Stimulated activated effector memory CD8-positive, alpha-beta T cell treated with anti-CD3 and anti-CD28 coated beads, Interleukin-12 subunit alpha, Interleukin-12 subunit beta, amount 100 ng/mL, for 72 hours (primary cell): ENCODE results near the gene ABCB8.
A peak's percentile ranks its signal among the peaks of the same experiment; 100 is the strongest.

Experiments used
- ATAC-seq: fragments of 150-1000 bp; cut with Tn5 transposase; 2 replicates; pipeline ENCODE4 v1.10.0; 2021
- DNase-seq, 2 donors: peaks; one replicate each; pipeline ENCODE4 v3.0.0; 2021 to 2022; ENCODE audit warnings: low spot score in 2 of 2
- H3K27ac Mint-ChIP-seq: one replicate; pipeline ENCODE4 v1.8.0; 2022; ENCODE audit warnings: mild to moderate bottlenecking, mixed read lengths
- H3K36me3 Mint-ChIP-seq: one replicate; pipeline ENCODE4 v1.8.0; 2022; ENCODE audit warnings: mild to moderate bottlenecking, mixed read lengths
- H3K4me1 Mint-ChIP-seq: one replicate; pipeline ENCODE4 v1.8.0; 2022; ENCODE audit warnings: mixed read lengths
- H3K4me3 Mint-ChIP-seq: one replicate; pipeline ENCODE4 v1.8.0; 2022; ENCODE audit warnings: mild to moderate bottlenecking, mixed read lengths
- H3K9me3 Mint-ChIP-seq: one replicate; pipeline ENCODE4 v1.8.0; 2022; ENCODE audit warnings: mixed read lengths

The ABCB8 gene

GRCh38 chr7:151028131-151028947 lies at the start of gene ABCB8:
Gene ABCB8 (plus strand): TSS chr7:151028450. CDS start chr7:151028516, 66 bp downstream.
- ATAC-seq (peak; percentile 97), DNase-seq (peak; percentile 94 to 99)
- Mint-ChIP-seq H3K4me3 (peak within 1 kb of the TSS; percentile 97), H3K36me3 (peaks cover 28% of the 10 kb centered on the region), H3K4me1 (peaks cover 22% of the 10 kb centered on the region), H3K27ac (peak within 1 kb of the TSS; percentile 96), H3K9me3 (no peaks in the 10 kb centered on the region)

GRCh38 chr7:150979713-150980390 lies 48.4 kb upstream of the ABCB8 start:
- ATAC-seq (no peak), DNase-seq (no peak)
- Mint-ChIP-seq H3K36me3 (no peaks in the 10 kb centered on the region), H3K9me3 (no peaks in the 10 kb centered on the region), H3K4me1 (peaks cover 29% of the 10 kb centered on the region), H3K27ac (no peak overlapping the region), H3K4me3 (peak overlapping the region; percentile 15)

- Mint-ChIP-seq H3K9me3 (no peaks in the 10 kb centered on the region), H3K4me3 (no peak overlapping the region), H3K27ac (no peak overlapping the region), H3K4me1 (peaks cover 24% of the 10 kb centered on the region), H3K36me3 (no peaks in the 10 kb centered on the region)
- ATAC-seq, result no peak
- no peak for DNase-seq
Observed at GRCh38 chr7:150980663-150981062, 47.6 kb upstream of the ABCB8 start.

GRCh38 chr7:150981644-150982043 lies 46.6 kb upstream of the ABCB8 start:
- DNase-seq, result no peak
- Mint-ChIP-seq H3K9me3 (no peaks in the 10 kb centered on the region), H3K27ac (no peak overlapping the region), H3K4me1 (peaks cover 25% of the 10 kb centered on the region), H3K4me3 (no peak overlapping the region), H3K36me3 (no peaks in the 10 kb centered on the region)
- no peak for ATAC-seq

- no peak overlapping the region for H3K27ac Mint-ChIP-seq
- H3K36me3 Mint-ChIP-seq, result no peaks in the 10 kb centered on the region
- DNase-seq (no peak), ATAC-seq (no peak)
- no peaks in the 10 kb centered on the region for H3K9me3 Mint-ChIP-seq
- H3K4me1 Mint-ChIP-seq, result peaks cover 18% of the 10 kb centered on the region
- no peak overlapping the region for H3K4me3 Mint-ChIP-seq
Observed at GRCh38 chr7:150982351-150982750, 45.9 kb upstream of the ABCB8 start.

GRCh38 chr7:150983893-150984368 lies 44.3 kb upstream of the ABCB8 start:
- Mint-ChIP-seq H3K9me3 (no peaks in the 10 kb centered on the region), H3K4me1 (peaks cover 21% of the 10 kb centered on the region), H3K36me3 (no peaks in the 10 kb centered on the region), H3K4me3 (no peak overlapping the region), H3K27ac (no peak overlapping the region)
- ATAC-seq (no peak), DNase-seq (no peak)

- peak; percentile 36 to 76 for DNase-seq
- H3K9me3 Mint-ChIP-seq, result peaks cover 10% of the 10 kb centered on the region
- H3K27ac Mint-ChIP-seq, result no peak overlapping the region
- no peaks in the 10 kb centered on the region for H3K36me3 Mint-ChIP-seq
- ATAC-seq, result peak; percentile 65
- peaks cover 22% of the 10 kb centered on the region for H3K4me1 Mint-ChIP-seq
- no peak overlapping the region for H3K4me3 Mint-ChIP-seq
Observed at GRCh38 chr7:150986099-150986512, 42.1 kb upstream of the ABCB8 start.

- Mint-ChIP-seq H3K36me3 (no peaks in the 10 kb centered on the region), H3K4me3 (no peak overlapping the region), H3K27ac (no peak overlapping the region), H3K4me1 (peaks cover 22% of the 10 kb centered on the region), H3K9me3 (peaks cover 14% of the 10 kb centered on the region)
- DNase-seq (no peak), ATAC-seq (no peak)
Observed at GRCh38 chr7:150986556-150986955, 41.7 kb upstream of the ABCB8 start.

- Mint-ChIP-seq H3K27ac (no peak overlapping the region), H3K9me3 (peaks cover 14% of the 10 kb centered on the region), H3K4me1 (peaks cover 28% of the 10 kb centered on the region), H3K36me3 (peaks cover 6% of the 10 kb centered on the region), H3K4me3 (peak overlapping the region; percentile 40)
- ATAC-seq (peak; percentile 75), DNase-seq (peak; percentile 70 to 88)
Observed at GRCh38 chr7:150988230-150989226, 39.7 kb upstream of the ABCB8 start.

- ATAC-seq (no peak), DNase-seq (no peak)
- Mint-ChIP-seq H3K4me1 (peaks cover 28% of the 10 kb centered on the region), H3K27ac (no peak overlapping the region), H3K9me3 (peaks cover 14% of the 10 kb centered on the region), H3K36me3 (peaks cover 6% of the 10 kb centered on the region), H3K4me3 (no peak overlapping the region)
Observed at GRCh38 chr7:150989456-150989855, 38.8 kb upstream of the ABCB8 start.

- Mint-ChIP-seq H3K4me3 (no peak within 1 kb of the TSS), H3K4me1 (peaks cover 27% of the 10 kb centered on the region), H3K36me3 (peaks cover 6% of the 10 kb centered on the region), H3K27ac (no peak within 1 kb of the TSS), H3K9me3 (peaks cover 14% of the 10 kb centered on the region)
- ATAC-seq, result no peak
- DNase-seq, result no peak
Observed at GRCh38 chr7:150990416-150991186, 37.6 kb upstream of the ABCB8 start, which contains the start of gene NOS3. Gene NOS3 (plus strand): TSS chr7:150991017. CDS start chr7:150993804, 2,787 bp downstream.

GRCh38 chr7:150992051-150992640 lies 36.1 kb upstream of the ABCB8 start:
- Mint-ChIP-seq H3K4me1 (peaks cover 19% of the 10 kb centered on the region), H3K27ac (no peak overlapping the region)
- ATAC-seq, result no peak

GRCh38 chr7:150992833-150993302 lies 35.4 kb upstream of the ABCB8 start:
- H3K4me1 Mint-ChIP-seq, result peaks cover 24% of the 10 kb centered on the region
- peaks cover 14% of the 10 kb centered on the region for H3K9me3 Mint-ChIP-seq
- H3K27ac Mint-ChIP-seq, result no peak overlapping the region
- H3K36me3 Mint-ChIP-seq, result peaks cover 6% of the 10 kb centered on the region
- no peak overlapping the region for H3K4me3 Mint-ChIP-seq
- ATAC-seq (peak; percentile 31), DNase-seq (no peak)

More at GRCh38 chr7:150992051-150992640, 36.1 kb upstream of the ABCB8 start:
- no peak for DNase-seq
- Mint-ChIP-seq H3K9me3 (peaks cover 14% of the 10 kb centered on the region), H3K4me3 (no peak overlapping the region), H3K36me3 (peaks cover 6% of the 10 kb centered on the region)

- DNase-seq, result no peak
- H3K4me3 Mint-ChIP-seq, result no peak overlapping the region
- H3K27ac Mint-ChIP-seq, result no peak overlapping the region
- peaks cover 14% of the 10 kb centered on the region for H3K9me3 Mint-ChIP-seq
- H3K36me3 Mint-ChIP-seq, result peaks cover 6% of the 10 kb centered on the region
- no peak for ATAC-seq
- peaks cover 23% of the 10 kb centered on the region for H3K4me1 Mint-ChIP-seq
Observed at GRCh38 chr7:150993511-150993910, 34.7 kb upstream of the ABCB8 start.
